ENCODE data around the gene EIF5. TPM values are rescaled to one million over a fixed set of nuclear protein-coding genes. Genes with fewer than 3 reads are reported as not detected.

The EIF5 gene
- total RNA-seq, 3 donors from 2014 or later (not counting 1 experiment from before 2014, with no cell fraction given), result 498 to 670 (median 594) TPM

GRCh38 chr14:103380719-103381377 lies 46.8 kb downstream of the EIF5 start:
- DNase-seq, result no peak
- intact Hi-C loops (cut with micrococcal nuclease), result no loop called here
- Mint-ChIP-seq H3K9me3 (no peaks in the 10 kb centered on the region), H3K4me1 (peaks cover 11 to 22% of the 10 kb centered on the region in 2 donors), H3K4me3 (no peak overlapping the region), H3K27ac (no peak overlapping the region), H3K27me3 (ENCODE audit: low read depth in 2 of 2) (no peaks in the 10 kb centered on the region), H3K36me3 (no peaks in the 10 kb centered on the region)
- Histone ChIP-seq H3K4me1 (ENCODE audit: control insufficient read depth, insufficient read depth, low read length) (peaks cover 13% of the 10 kb centered on the region), H3K9me3 (ENCODE audit: control insufficient read depth, insufficient read depth, low read length) (no peaks in the 10 kb centered on the region), H3K27me3 (ENCODE audit: control insufficient read depth, insufficient read depth, low read length) (no peaks in the 10 kb centered on the region), H3K27ac (ENCODE audit: low read length) (no peak overlapping the region), H3K36me3 (ENCODE audit: control insufficient read depth, insufficient read depth, low read length) (no peaks in the 10 kb centered on the region), H3K4me3 (ENCODE audit: low read length) (no peak overlapping the region)
- TF ChIP-seq CTCF (IDR thresholded peaks at IDR 0.05), result no peak
- no peak for ATAC-seq
- 81% methylated on average over 1 of the region's 2 CpGs for WGBS (ENCODE audit: insufficient coverage)

- no peak for TF ChIP-seq CTCF (IDR thresholded peaks at IDR 0.05)
- Mint-ChIP-seq H3K36me3 (no peaks in the 10 kb centered on the region), H3K4me3 (peak overlapping the region; percentile 47), H3K4me1 (peaks cover 25 to 35% of the 10 kb centered on the region in 2 donors), H3K9me3 (no peaks in the 10 kb centered on the region), H3K27ac (peak overlapping the region in 1 of 2 donors; percentile 87), H3K27me3 (ENCODE audit: low read depth in 2 of 2) (no peaks in the 10 kb centered on the region)
- H3K9me3 ChIP-seq (ENCODE audit: control insufficient read depth, insufficient read depth, low read length), result no peaks in the 10 kb centered on the region
- intact Hi-C loops (cut with micrococcal nuclease), result no loop called here
- no peak overlapping the region for H3K4me3 ChIP-seq (ENCODE audit: low read length)
- H3K27ac ChIP-seq (ENCODE audit: low read length), result no peak overlapping the region
- DNase-seq (peak in 1 of 2 donors; percentile 38), ATAC-seq (peak in 1 of 3 donors; percentile 22)
- no peaks in the 10 kb centered on the region for H3K27me3 ChIP-seq (ENCODE audit: control insufficient read depth, insufficient read depth, low read length)
- WGBS (ENCODE audit: insufficient coverage), result 36% methylated on average over 3 of the region's 4 CpGs
- H3K4me1 ChIP-seq (ENCODE audit: control insufficient read depth, insufficient read depth, low read length), result peaks cover 22% of the 10 kb centered on the region
- no peaks in the 10 kb centered on the region for H3K36me3 ChIP-seq (ENCODE audit: control insufficient read depth, insufficient read depth, low read length)
These were observed 48.3 kb downstream of the EIF5 start for GRCh38 chr14:103382376-103382775.

- DNase-seq (no peak), ATAC-seq (no peak)
- Histone ChIP-seq H3K4me1 (ENCODE audit: control insufficient read depth, insufficient read depth, low read length) (peaks cover 29% of the 10 kb centered on the region), H3K9me3 (ENCODE audit: control insufficient read depth, insufficient read depth, low read length) (no peaks in the 10 kb centered on the region), H3K4me3 (ENCODE audit: low read length) (peak overlapping the region; percentile 50), H3K27ac (ENCODE audit: low read length) (peak overlapping the region; percentile 87), H3K36me3 (ENCODE audit: control insufficient read depth, insufficient read depth, low read length) (no peaks in the 10 kb centered on the region), H3K27me3 (ENCODE audit: control insufficient read depth, insufficient read depth, low read length) (no peaks in the 10 kb centered on the region)
- Mint-ChIP-seq H3K4me1 (peaks cover 37 to 53% of the 10 kb centered on the region in 2 donors), H3K36me3 (no peaks in the 10 kb centered on the region), H3K27me3 (ENCODE audit: low read depth in 2 of 2) (no peaks in the 10 kb centered on the region), H3K27ac (peak overlapping the region; percentile 94 to 97), H3K9me3 (no peaks in the 10 kb centered on the region), H3K4me3 (peak overlapping the region; percentile 95)
- WGBS (ENCODE audit: insufficient coverage), result 10% methylated on average over 31 of the region's 31 CpGs
- TF ChIP-seq CTCF (IDR thresholded peaks at IDR 0.05), result no peak
- intact Hi-C loops (cut with micrococcal nuclease), result loop anchor here (1.0 to 5.0 kb wide), 2 partner anchors 43 to 50 kb away; partner anchors contain the start of gene EIF5
These were observed 50.6 kb downstream of the EIF5 start for GRCh38 chr14:103384450-103385151.
